HEK293 (cell line): Measurements from ENCODE around the gene OR13F1.

Source experiments
- SP3 ChIP-seq: fragments of 450-650 bp; formaldehyde crosslinking; IDR thresholded peaks from 2 replicates; pipeline ENCODE4 v1.5.1; 2016; ENCODE audit warnings: missing biosample characterization, missing genetic modification characterization
- TRIM28 ChIP-seq: IDR thresholded peaks from 2 replicates; pipeline ENCODE4 v1.6.1; 2011; ENCODE audit warnings: low read length, control low read depth, borderline replicate concordance
- ZBTB20 ChIP-seq: fragments of 450-650 bp; formaldehyde crosslinking; IDR thresholded peaks from 2 replicates; pipeline ENCODE4 v1.5.1; 2016; ENCODE audit warnings: missing biosample characterization, missing genetic modification characterization
- ZNF146 ChIP-seq: fragments of 450-650 bp; formaldehyde crosslinking; IDR thresholded peaks from 2 replicates; pipeline ENCODE4 v1.5.1; 2016; ENCODE audit warnings: missing biosample characterization, missing genetic modification characterization
- ZNF184 ChIP-seq: fragments of 450-650 bp; IDR thresholded peaks from 2 replicates; pipeline ENCODE4 v1.5.1; 2018; ENCODE audit warnings: missing biosample characterization, mild to moderate bottlenecking, missing genetic modification characterization
- ZNF549 ChIP-seq: fragments of 450-650 bp; IDR thresholded peaks from 2 replicates; pipeline ENCODE4 v1.5.1; 2018; ENCODE audit warnings: missing biosample characterization, missing genetic modification characterization, mild to moderate bottlenecking, inconsistent platforms, moderate library complexity
- TF ChIP-seq, protein P1 (sequence below): fragments of 450-650 bp; formaldehyde crosslinking; IDR thresholded peaks from 2 replicates; pipeline ENCODE4 v1.5.1; 2016; ENCODE audit warnings: missing biosample characterization, missing genetic modification characterization
- TF ChIP-seq, protein P2 (sequence below): fragments of 450-650 bp; formaldehyde crosslinking; IDR thresholded peaks from 2 replicates; pipeline ENCODE4 v1.5.1; 2016; ENCODE audit warnings: missing biosample characterization, missing genetic modification characterization
- TF ChIP-seq, protein P3 (sequence below): fragments of 450-650 bp; formaldehyde crosslinking; IDR thresholded peaks from 2 replicates; pipeline ENCODE4 v1.5.1; 2016; ENCODE audit warnings: missing biosample characterization, missing genetic modification characterization
- TF ChIP-seq, protein P4 (sequence below): fragments of 450-650 bp; formaldehyde crosslinking; IDR thresholded peaks from 2 replicates; pipeline ENCODE4 v1.5.1; 2016; ENCODE audit warnings: missing biosample characterization, missing genetic modification characterization, low read depth

DNA sequence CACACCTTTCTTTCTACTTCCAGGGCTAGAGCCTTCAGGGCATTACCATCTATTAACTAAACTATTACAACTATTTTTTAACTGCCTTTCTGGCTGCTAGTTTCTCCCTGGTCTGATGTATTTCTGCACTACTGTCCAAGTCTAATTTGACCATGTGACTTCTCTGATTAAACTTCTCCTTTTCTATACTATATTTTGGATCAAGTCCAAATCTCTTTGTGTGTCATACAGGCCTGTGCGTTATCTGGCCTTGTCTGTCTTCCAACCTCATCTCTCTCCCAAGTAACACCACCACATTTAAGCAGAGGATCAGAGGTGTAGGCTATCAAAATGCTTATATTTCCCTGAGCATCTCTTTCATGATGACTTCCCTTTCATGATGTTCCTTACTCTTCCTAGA lies 47.2 kb upstream of the OR13F1 start:
- TF ChIP-seq SP3 (tag by site-specific recombination), result no peak
- TF ChIP-seq ZNF549 (tag by site-specific recombination), result no peak
- TF ChIP-seq, protein P1, sequence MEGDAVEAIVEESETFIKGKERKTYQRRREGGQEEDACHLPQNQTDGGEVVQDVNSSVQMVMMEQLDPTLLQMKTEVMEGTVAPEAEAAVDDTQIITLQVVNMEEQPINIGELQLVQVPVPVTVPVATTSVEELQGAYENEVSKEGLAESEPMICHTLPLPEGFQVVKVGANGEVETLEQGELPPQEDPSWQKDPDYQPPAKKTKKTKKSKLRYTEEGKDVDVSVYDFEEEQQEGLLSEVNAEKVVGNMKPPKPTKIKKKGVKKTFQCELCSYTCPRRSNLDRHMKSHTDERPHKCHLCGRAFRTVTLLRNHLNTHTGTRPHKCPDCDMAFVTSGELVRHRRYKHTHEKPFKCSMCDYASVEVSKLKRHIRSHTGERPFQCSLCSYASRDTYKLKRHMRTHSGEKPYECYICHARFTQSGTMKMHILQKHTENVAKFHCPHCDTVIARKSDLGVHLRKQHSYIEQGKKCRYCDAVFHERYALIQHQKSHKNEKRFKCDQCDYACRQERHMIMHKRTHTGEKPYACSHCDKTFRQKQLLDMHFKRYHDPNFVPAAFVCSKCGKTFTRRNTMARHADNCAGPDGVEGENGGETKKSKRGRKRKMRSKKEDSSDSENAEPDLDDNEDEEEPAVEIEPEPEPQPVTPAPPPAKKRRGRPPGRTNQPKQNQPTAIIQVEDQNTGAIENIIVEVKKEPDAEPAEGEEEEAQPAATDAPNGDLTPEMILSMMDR (tag by site-specific recombination), result no peak
- TF ChIP-seq TRIM28, result no peak
- TF ChIP-seq, protein P2, sequence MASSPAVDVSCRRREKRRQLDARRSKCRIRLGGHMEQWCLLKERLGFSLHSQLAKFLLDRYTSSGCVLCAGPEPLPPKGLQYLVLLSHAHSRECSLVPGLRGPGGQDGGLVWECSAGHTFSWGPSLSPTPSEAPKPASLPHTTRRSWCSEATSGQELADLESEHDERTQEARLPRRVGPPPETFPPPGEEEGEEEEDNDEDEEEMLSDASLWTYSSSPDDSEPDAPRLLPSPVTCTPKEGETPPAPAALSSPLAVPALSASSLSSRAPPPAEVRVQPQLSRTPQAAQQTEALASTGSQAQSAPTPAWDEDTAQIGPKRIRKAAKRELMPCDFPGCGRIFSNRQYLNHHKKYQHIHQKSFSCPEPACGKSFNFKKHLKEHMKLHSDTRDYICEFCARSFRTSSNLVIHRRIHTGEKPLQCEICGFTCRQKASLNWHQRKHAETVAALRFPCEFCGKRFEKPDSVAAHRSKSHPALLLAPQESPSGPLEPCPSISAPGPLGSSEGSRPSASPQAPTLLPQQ (tag by site-specific recombination), result no peak
- TF ChIP-seq ZBTB20 (tag by site-specific recombination), result no peak
- TF ChIP-seq, protein P3, sequence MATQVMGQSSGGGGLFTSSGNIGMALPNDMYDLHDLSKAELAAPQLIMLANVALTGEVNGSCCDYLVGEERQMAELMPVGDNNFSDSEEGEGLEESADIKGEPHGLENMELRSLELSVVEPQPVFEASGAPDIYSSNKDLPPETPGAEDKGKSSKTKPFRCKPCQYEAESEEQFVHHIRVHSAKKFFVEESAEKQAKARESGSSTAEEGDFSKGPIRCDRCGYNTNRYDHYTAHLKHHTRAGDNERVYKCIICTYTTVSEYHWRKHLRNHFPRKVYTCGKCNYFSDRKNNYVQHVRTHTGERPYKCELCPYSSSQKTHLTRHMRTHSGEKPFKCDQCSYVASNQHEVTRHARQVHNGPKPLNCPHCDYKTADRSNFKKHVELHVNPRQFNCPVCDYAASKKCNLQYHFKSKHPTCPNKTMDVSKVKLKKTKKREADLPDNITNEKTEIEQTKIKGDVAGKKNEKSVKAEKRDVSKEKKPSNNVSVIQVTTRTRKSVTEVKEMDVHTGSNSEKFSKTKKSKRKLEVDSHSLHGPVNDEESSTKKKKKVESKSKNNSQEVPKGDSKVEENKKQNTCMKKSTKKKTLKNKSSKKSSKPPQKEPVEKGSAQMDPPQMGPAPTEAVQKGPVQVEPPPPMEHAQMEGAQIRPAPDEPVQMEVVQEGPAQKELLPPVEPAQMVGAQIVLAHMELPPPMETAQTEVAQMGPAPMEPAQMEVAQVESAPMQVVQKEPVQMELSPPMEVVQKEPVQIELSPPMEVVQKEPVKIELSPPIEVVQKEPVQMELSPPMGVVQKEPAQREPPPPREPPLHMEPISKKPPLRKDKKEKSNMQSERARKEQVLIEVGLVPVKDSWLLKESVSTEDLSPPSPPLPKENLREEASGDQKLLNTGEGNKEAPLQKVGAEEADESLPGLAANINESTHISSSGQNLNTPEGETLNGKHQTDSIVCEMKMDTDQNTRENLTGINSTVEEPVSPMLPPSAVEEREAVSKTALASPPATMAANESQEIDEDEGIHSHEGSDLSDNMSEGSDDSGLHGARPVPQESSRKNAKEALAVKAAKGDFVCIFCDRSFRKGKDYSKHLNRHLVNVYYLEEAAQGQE (tag by site-specific recombination), result no peak
- TF ChIP-seq, protein P4, sequence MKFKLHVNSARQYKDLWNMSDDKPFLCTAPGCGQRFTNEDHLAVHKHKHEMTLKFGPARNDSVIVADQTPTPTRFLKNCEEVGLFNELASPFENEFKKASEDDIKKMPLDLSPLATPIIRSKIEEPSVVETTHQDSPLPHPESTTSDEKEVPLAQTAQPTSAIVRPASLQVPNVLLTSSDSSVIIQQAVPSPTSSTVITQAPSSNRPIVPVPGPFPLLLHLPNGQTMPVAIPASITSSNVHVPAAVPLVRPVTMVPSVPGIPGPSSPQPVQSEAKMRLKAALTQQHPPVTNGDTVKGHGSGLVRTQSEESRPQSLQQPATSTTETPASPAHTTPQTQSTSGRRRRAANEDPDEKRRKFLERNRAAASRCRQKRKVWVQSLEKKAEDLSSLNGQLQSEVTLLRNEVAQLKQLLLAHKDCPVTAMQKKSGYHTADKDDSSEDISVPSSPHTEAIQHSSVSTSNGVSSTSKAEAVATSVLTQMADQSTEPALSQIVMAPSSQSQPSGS, result no peak
- TF ChIP-seq ZNF184 (tag by site-specific recombination), result no peak
- no peak for TF ChIP-seq ZNF146 (tag by site-specific recombination)
